ENCODE data around the gene ACIN1. TPM values are rescaled to one million over a fixed set of nuclear protein-coding genes. Genes with fewer than 3 reads are reported as not detected.

The ACIN1 gene
- total and polyA plus RNA-seq, 2 of the 8 experiments (the other 6 are each of a cell fraction or from before 2014, with no cell fraction given), result 132 to 233 TPM

- H3K27ac ChIP-seq (ENCODE audit: low read depth, low read length), result no peak overlapping the region
- H3K4ac ChIP-seq (replicated peaks; ENCODE audit: insufficient read length, low read depth, low read length), result no peak overlapping the region
- H3K4me3 ChIP-seq (ENCODE audit: extremely low read depth in 1 of 4, insufficient read depth in 2 of 4, low read depth in 3 of 4, low read length in 4 of 4), result no peak overlapping the region
- no peak for DNase-seq (ENCODE audit: low read depth in 1 of 2, low spot score in 2 of 2)
- H3K56ac ChIP-seq (replicated peaks; ENCODE audit: insufficient read length, low read depth, low read length), result no peak overlapping the region
- H3K36me3 ChIP-seq (ENCODE audit: control insufficient read depth in 2 of 4, insufficient read depth in 4 of 4, low read length in 3 of 4), result no peaks in the 10 kb centered on the region
- no peak overlapping the region for H2AK5ac ChIP-seq (ENCODE audit: low read depth, low read length)
- H3K79me2 ChIP-seq (ENCODE audit: control insufficient read depth in 1 of 2, insufficient read depth in 2 of 2, low read length in 2 of 2), result no peaks in the 10 kb centered on the region
- no peak overlapping the region for H2AFZ ChIP-seq (ENCODE audit: low read length)
- H3K23me2 ChIP-seq (ENCODE audit: low read depth, low read length), result no peaks in the 10 kb centered on the region; the same call in 1 of the 2 replicates
- no peaks in the 10 kb centered on the region for H3K79me1 ChIP-seq (ENCODE audit: low read depth, low read length)
- H2BK12ac ChIP-seq (ENCODE audit: low read depth, low read length), result no peak overlapping the region
- 77% methylated on average over 6 of the region's 6 CpGs; no CpG with 5 or more reads in 1 of the 2 experiments for WGBS, 2 experiments (ENCODE audit: extremely low coverage in 1 of 2, insufficient coverage in 1 of 2, insufficient read length in 1 of 2, insufficient replicate concordance in 2 of 2, low coverage in 1 of 2, low lambda C conversion rate in 2 of 2, missing lambda C conversion rate in 1 of 2)
- no peak overlapping the region for H2BK5ac ChIP-seq (ENCODE audit: low read depth, low read length)
- no peak for FAIRE-seq
- no peak overlapping the region for H3K23ac ChIP-seq (ENCODE audit: insufficient read length)
- CTCF ChIA-PET (ENCODE audit: partially characterized antibody), result interaction anchor here (0.7 to 5.0 kb wide), 12 partner anchors 9 to 74 kb away, joined by 3 to 27 read pairs (median 4); partner anchors contain the start of gene CDH24
- H3K9me3 ChIP-seq (ENCODE audit: insufficient read depth in 2 of 2, low read depth in 1 of 2, low read length in 1 of 2), result no peaks in the 10 kb centered on the region
- H3K9ac ChIP-seq (replicated peaks in 1 of 4; ENCODE audit: extremely low read depth in 1 of 4, low read depth in 3 of 4, low read length in 3 of 4), result no peak overlapping the region; a peak in 1 of 7 replicates
- H2BK20ac ChIP-seq (ENCODE audit: low read length), result no peak overlapping the region
- H3K27me3 ChIP-seq (replicated peaks in 1 of 4; ENCODE audit: control insufficient read depth in 3 of 4, extremely low read depth in 1 of 4, insufficient read depth in 3 of 4, low read length in 3 of 4), result no peaks in the 10 kb centered on the region
- no peaks in the 10 kb centered on the region for H4K20me1 ChIP-seq (replicated peaks in 1 of 2; ENCODE audit: control insufficient read depth in 1 of 2, insufficient read depth in 2 of 2, low read length in 2 of 2)
- POLR2A ChIA-PET (ENCODE audit: partially characterized antibody), result interaction anchor here (0.8 to 2.6 kb wide), 3 partner anchors 9 to 32 kb away, joined by 3 to 9 read pairs (median 6); partner anchors contain the start of gene AJUBA
- no peak overlapping the region for H2BK15ac ChIP-seq (ENCODE audit: low read length)
- H3K14ac ChIP-seq (ENCODE audit: insufficient read length), result no peak overlapping the region
- H3K18ac ChIP-seq (ENCODE audit: extremely low read depth, low read length), result no peak overlapping the region
- no peak overlapping the region for H4K5ac ChIP-seq (ENCODE audit: insufficient read length, low read depth, low read length)
- H3K4me2 ChIP-seq (ENCODE audit: insufficient read depth in 1 of 2, low read depth in 2 of 2, low read length in 2 of 2), result no peak overlapping the region
- H4K8ac ChIP-seq (ENCODE audit: extremely low read depth, insufficient read depth, low read length), result no peak overlapping the region
- H2BK120ac ChIP-seq (replicated peaks; ENCODE audit: low read depth, low read length), result no peak overlapping the region
- H4K91ac ChIP-seq (replicated peaks; ENCODE audit: insufficient read length, low read length), result no peak overlapping the region
- H3K4me1 ChIP-seq (replicated peaks in 1 of 4; ENCODE audit: control insufficient read depth in 3 of 4, insufficient read depth in 4 of 4, low read length in 3 of 4), result peaks cover 0 to 3% (median 3%) of the 10 kb centered on the region in 4 experiments; a peak in 2 of 7 replicates
- TF ChIP-seq KDM4A (IDR thresholded peaks at IDR 0.05; ENCODE audit: low read depth, low read length, severe bottlenecking) (no peak), RXRA (IDR thresholded peaks at IDR 0.05; ENCODE audit: insufficient read depth, low read depth, low read length) (no peak), NANOG (IDR thresholded peaks at IDR 0.05; ENCODE audit: insufficient read depth, low read depth, low read length, poor library complexity, severe bottlenecking) (no peak), RBBP5 (IDR thresholded peaks at IDR 0.05; ENCODE audit: borderline replicate concordance, low read depth, low read length) (no peak), ATF2 (IDR thresholded peaks at IDR 0.05; ENCODE audit: low read length) (no peak), CREB1 (IDR thresholded peaks at IDR 0.05) (no peak), RAD21 (IDR thresholded peaks at IDR 0.05 in 1 of 2, conservative IDR thresholded peaks at IDR 0.05 in 1 of 2; ENCODE audit: low read depth in 2 of 2, low read length in 2 of 2) (no peak), SRF (IDR thresholded peaks at IDR 0.05; ENCODE audit: low read depth, low read length) (no peak), MAFK (IDR thresholded peaks at IDR 0.05; ENCODE audit: low read depth, low read length) (no peak), FOSL1 (IDR thresholded peaks at IDR 0.05; ENCODE audit: insufficient read depth, low read depth, low read length) (no peak)
Measured at GRCh38 chr14:23013054-23013748, 81.7 kb downstream of the ACIN1 start.
